GM12892 (cell line): ENCODE results near the gene ME3.

Experiments
- DNase-seq: peaks from one replicate; pipeline ENCODE4 v3.0.0; 2011; ENCODE audit not compliant: insufficient read length
- FAIRE-seq: peaks from 2 replicates; lab custom pipeline; 2011; peaks lifted over from hg19 to GRCh38; lab: Jason Lieb, UNC
- POLR2A ChIP-seq: IDR thresholded peaks from 2 replicates; pipeline ENCODE4 v1.6.1; 2011; ENCODE audit warnings: low read depth, low read length, control low read depth
- POLR2AphosphoS5 ChIP-seq: IDR thresholded peaks from 2 replicates; pipeline ENCODE4 v1.6.1; 2011; ENCODE audit warnings: low read depth, low read length, control low read depth
- TAF1 ChIP-seq: IDR thresholded peaks from 2 replicates; pipeline ENCODE4 v1.6.1; 2011; ENCODE audit warnings: low read depth, mild to moderate bottlenecking, control low read depth, low read length, borderline replicate concordance

ME3 gene

DNA sequence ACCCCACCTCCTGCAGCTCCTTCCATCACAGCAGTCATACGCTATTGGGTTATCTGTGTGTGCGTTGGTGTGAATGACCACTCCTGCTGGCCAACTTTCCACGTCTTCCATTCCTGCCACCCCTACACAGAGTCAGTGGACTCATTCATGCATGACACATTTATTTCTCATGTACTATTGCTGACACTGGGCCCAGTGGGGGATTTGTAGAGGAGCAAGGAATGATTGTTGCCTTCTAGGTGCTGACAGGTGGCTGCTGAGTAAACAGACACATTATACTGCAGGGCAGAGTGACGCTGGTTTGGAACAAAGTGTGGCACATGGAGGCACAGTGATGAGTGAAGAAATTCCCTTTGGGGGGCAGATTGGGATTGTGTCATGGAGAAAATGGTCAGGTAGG is 183.9 kb downstream of the ME3 start:
- no peak for FAIRE-seq
- TF ChIP-seq POLR2A (no peak), TAF1 (no peak), POLR2AphosphoS5 (no peak)
- no peak for DNase-seq

DNA sequence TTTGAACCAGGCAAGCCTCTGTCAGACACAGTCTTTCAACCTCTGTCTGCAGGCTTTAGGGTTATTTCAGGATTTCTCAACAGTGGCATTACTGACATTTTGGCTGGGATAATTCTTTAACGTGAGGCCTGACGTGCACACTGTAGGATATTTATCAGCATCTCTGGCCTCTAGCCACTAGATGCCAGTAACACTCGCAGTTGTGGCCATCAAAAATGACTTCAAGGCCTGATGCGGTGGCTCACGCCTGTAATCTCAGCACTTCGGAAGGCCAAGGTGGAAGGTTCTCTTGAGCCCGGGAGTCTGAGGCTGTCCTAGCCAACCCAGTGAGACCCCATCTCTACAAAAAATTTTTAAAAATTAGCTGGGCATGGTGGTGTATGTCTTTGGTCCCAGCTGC is 184.7 kb downstream of the ME3 start:
- FAIRE-seq (no peak), DNase-seq (no peak)
- no peak for TF ChIP-seq POLR2AphosphoS5
- TF ChIP-seq TAF1, result no peak
- no peak for TF ChIP-seq POLR2A

DNA sequence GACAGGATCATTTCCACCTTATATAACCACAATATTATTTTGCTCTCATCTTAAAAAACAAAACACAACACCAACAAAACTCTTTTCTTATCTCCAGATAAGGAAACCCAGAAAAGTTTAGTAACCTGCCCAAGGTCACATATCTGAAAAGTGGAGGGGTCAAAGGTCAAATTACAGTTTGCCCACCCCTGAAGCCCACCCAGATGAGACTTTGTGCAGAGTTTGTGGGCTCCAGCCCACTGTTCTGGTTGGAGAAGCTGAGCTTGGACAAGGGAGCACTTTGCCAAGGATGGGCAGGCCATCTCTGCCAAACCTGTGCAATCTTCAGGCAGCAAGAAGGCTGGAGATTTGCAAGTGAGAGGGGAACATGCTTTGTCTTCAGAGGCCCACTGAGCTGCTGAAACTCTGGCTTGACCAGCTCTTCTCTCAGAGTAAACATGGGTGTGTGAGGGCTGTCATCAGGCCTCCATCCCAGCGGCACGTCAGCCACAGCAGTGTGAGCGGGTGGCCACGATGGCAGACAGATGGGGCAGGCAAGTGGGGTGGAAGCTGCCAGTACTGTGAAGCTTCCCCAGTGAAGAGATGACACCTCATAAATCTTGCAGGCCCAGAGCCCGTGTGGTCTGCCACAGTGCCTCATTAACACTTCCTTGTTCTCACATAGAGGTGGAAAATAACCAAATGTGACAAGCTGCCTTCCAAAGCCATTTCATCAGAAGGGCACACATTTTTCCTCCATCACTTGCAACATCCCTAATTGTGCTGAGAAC is 186.0 kb downstream of the ME3 start:
- DNase-seq, result no peak
- FAIRE-seq, result no peak

DNA sequence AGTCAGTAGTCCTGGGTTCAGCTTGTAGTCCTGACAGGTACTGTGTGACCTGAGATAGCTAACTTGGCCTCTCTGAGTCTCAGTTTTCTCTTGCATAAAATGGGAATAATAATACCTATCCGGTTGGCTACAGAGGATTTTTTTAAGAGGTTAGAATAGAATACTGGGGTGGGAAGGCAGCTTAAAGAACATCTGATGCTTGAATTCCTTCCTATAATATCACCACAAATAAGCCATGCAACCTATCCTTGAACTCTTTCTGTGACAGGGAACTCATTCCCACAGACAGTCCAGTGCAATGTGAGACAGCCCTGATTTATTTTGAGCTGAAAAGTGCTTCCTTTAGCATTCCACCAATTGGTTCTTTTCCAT is 187.6 kb downstream of the ME3 start:
- no peak for FAIRE-seq
- no peak for DNase-seq
- TF ChIP-seq POLR2A, result no peak
- TF ChIP-seq TAF1, result no peak
- no peak for TF ChIP-seq POLR2AphosphoS5

More for the DNA sequence above, 186.0 kb downstream of the ME3 start:
- TF ChIP-seq TAF1 (no peak), POLR2AphosphoS5 (no peak), POLR2A (no peak)

DNA sequence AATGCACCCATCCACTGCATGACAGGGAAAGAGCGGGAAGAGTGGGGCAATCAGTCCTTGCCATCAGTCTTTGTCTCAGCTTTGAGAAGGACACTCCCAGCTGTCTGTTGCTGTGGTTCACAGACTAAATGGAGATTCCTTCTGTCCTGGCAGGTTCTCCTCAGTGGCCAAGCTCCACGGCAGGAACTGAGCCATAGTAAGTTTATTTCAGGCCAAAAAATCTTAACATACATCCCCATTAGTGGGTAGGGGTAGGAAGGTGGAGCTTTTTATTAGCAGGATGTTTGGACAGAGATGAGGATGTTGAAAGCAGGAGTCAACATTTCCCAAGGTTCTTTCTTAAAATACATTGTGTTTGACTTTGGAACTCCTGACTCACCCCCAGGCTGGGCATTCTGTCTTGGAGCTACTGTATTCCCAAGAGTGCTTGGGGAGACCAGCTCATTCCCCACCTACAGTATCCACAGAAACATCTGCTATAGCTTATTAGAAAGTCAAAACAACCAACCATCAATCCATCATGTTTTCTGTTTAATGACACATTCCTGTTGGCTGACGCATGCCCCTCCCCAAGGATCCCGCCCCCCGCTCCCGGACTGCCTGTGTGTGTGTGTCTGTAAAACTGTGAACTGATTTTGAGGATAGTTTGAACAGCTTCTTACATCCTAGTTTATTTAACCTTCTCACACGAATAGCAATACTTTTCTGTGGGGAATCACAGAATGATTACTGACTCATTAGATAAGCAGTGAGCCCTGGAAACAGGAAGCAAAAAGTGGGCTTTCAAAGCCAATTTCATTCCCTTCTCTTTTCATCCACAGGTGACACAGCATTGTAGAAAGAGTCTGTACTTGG is 188.2 kb downstream of the ME3 start:
- FAIRE-seq (no peak), DNase-seq (no peak)
- TF ChIP-seq POLR2A (no peak), POLR2AphosphoS5 (no peak), TAF1 (no peak)

DNA sequence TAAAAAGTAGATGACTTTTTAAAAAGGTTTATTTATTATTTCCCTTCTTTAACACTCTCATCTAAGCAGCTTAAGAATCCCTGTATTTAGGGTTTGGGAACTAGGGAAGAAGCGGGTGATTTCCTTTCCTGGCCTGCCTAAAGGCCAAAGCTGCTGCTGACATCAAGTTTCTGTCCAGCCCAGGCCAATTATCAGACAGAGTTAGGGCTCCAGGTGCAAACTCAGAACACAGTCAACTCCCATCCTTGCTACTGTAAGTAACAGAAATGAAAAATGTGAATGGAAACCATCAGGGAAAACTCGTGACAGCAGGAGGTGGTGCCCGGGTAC is 188.8 kb downstream of the ME3 start:
- DNase-seq (no peak), FAIRE-seq (no peak)
- no peak for TF ChIP-seq POLR2AphosphoS5
- TF ChIP-seq POLR2A, result no peak
- TF ChIP-seq TAF1, result no peak

DNA sequence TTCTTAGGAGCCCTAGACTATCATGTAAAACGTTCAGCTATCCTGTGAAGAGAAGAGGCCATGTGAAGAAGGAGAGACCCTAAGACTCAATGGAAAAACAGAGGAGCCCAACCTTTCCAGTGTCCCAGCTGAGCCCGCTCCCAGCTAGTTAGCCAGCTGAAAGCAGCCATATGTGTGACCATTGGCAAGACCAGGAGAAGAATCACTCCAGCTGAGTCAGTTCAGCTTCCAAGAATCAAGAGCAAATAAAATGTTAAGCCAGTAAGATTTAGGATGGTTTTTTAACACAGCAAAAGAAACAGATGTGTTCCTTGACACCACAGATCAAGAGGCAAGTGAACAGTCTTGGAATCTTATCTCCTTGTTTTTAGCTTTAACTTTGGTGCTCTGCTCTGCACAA is 189.7 kb downstream of the ME3 start:
- TF ChIP-seq POLR2AphosphoS5 (no peak), TAF1 (no peak), POLR2A (no peak)
- DNase-seq (no peak), FAIRE-seq (no peak)

DNA sequence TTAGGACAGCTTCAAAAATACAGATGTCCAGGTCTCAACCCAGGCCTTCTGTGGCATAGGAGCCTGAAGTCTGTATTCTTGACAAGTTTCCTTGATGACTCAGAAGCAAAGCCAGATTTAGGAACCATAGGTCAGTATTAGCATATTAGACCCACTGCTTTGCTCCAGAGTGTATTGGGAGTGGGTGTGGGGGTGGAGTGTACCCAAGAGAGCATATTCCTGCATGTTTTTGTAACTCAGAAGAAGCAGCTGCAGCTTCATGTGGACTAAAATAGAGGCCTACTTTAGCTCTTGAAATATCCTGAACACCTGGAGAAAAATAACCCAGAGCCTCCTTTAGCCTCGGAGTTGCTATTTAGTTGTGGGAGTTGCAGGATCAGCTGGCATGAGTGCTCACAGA is 191.0 kb downstream of the ME3 start:
- no peak for DNase-seq
- no peak for FAIRE-seq
- TF ChIP-seq TAF1 (no peak), POLR2AphosphoS5 (no peak), POLR2A (no peak)

DNA sequence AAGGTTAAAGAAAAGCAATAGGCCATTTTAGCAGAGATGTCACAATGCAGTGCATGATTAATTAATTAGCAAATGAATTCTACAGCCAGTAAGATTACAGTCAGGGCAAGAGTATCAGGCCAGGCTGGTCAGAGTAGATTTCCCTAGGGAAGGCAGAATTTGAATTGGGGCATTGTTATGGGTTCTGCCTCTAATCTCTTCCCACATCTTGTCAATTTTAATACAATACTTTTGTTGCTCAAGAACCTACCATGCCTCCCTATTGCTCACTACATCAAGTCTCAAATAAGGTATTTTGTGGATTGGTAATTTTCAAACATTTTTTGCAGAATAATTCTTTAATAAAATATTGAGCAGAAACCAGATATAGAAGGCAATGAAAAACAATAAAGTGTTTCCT is 194.1 kb downstream of the ME3 start:
- no peak for TF ChIP-seq TAF1
- no peak for TF ChIP-seq POLR2AphosphoS5
- TF ChIP-seq POLR2A, result no peak

DNA sequence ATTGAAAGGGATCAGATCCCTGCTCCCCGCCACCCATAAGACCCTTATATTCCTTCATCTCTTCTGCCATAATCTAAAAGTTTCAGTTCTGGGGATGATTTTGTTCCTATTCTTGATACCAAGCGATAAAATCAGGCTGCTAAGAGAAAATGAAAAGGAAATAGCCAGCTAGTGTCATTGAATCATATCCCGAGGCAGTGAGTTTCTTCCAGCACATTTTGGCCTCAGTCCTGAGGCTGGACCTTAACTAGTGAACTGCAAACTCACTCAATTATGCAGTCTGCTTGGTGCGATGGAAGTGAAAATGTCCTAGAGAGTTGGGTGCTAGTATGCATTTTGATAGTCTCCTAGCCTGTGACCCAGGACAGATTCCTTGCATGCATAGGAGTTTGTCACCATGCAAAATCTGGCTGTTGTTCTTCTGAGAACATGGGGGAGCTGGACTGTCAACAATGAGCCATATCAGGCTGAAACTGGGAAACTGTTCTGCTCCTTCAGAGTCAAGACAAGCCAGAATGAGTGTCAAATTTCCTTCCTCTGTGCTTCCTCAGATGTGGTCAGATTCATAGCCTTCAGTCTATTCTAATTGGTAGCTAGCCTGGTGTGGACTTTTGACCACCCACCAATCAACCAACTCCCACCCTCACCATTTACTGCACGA is 194.8 kb downstream of the ME3 start:
- no peak for FAIRE-seq

More for the DNA sequence above, 194.1 kb downstream of the ME3 start:
- FAIRE-seq, result no peak
- no peak for DNase-seq

DNA sequence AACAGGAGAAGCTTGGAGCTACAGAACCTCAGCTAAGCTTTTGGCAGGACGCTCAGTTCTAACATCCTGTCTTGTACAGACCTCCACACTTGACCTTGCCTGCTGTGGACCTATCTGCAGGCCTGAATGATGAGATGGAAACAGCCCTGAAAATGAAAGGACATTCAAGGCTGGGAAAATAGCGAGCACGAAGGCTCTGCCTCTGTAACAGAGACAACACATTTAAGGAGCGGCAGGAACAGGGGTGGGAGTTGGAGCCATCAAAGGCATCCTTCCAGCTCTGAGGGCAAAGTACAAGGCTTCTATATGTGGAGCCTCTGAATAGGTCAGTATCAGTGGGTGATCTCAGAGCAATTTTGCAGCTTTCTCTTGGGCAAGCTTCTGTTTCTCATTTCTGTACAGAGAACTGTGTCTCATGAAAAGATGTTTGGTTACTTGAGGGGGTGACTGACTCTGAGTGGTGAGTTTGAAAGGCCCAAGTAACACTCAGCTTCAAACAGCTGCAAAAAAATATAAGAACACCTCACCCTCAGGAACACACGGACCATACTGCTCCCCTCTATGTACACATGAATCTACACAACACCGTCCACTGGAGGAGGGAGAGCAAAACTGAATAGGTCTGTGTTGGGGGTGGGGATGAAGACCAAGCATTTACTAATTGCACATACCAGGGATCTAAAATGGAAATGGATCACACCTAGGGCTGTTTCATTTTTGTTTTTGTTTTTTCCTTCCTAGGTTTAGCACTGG is 196.1 kb downstream of the ME3 start:
- FAIRE-seq, result no peak
- no peak for TF ChIP-seq POLR2A
- no peak for TF ChIP-seq TAF1
- no peak for TF ChIP-seq POLR2AphosphoS5
- DNase-seq, result no peak

More for the DNA sequence above, 194.8 kb downstream of the ME3 start:
- no peak for DNase-seq
- TF ChIP-seq POLR2AphosphoS5 (no peak), POLR2A (no peak), TAF1 (no peak)

DNA sequence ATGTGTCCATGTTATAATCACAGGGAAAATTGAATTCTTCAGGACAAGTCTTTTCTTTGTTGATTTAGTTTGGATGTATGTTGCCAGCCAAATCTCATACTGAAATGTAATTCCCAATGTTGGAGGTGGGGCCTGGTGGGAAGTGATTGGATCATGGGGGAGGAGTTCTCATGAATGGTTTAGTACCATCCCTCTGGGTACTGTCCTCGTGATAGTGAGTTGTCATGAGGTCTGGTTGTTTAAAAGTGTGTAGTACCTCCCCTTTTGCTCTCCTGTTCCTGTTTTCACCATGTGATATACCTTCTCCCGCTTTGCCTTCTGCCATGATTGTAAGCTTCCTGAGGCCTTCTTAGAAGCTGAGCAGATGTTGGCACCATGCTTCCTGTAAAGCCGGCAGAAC is 197.4 kb downstream of the ME3 start:
- no peak for FAIRE-seq
- no peak for TF ChIP-seq POLR2A
- TF ChIP-seq POLR2AphosphoS5, result no peak
- TF ChIP-seq TAF1, result no peak
- no peak for DNase-seq
